Activated T-cell treated with anti-CD3 and anti-CD28 coated beads for 1 hour (primary cell): ENCODE results near the gene TGIF2LY.
"Not testable (repeated sequence)": the region's sequence is repeated elsewhere in the genome, so short reads cannot be mapped to it uniquely, and the experiment has no call there.

ENCODE experiments used
- DNase-seq: peaks from one replicate; pipeline ENCODE4 v3.0.0-alpha.2; 2020; ENCODE audit warnings: low read depth

TGIF2LY gene

DNA sequence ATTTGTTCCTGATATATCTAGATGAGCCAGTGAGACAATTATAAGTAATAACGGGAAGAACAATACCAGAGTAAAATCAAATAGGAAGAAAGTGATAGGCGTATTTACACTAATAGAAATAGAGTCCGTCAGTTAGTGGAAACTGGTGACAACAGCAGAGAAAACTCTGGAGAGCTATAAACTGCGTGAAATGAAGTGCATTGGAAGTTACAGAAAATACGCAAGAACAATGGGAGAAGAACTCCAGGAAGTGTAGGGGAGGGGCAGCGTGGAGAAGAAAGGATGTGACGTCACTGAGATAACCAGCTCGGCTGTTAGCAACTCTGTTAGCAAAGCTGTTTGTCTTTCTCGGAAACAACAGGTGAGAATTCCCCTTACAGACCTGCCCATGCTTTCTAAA, at the start of gene TGIF2LY:
Gene TGIF2LY, plus strand, starts transcription at position 301 of the 400 bp plus-strand sequence. CDS start 178 bp downstream, outside the sequence.
- DNase-seq = not testable (repeated sequence)
